BLaER1 treated with 17β-estradiol and CSF1 and Interleukin-3, amounts not matched to agents 10 nM and 100 nM (cell line): ENCODE measurements around the gene TET3.

ENCODE experiments used
- H3K27ac ChIP-seq, 11 experiments: shearing (Covaris generic); formaldehyde crosslinking; 2 replicates each; pipeline ENCODE4 v1.8.1; 2022
- H3K27me3 ChIP-seq, 11 experiments: shearing (Covaris generic); formaldehyde crosslinking; 2 replicates each; pipeline ENCODE4 v1.8.1; 2022
- H3K36me3 ChIP-seq, 11 experiments: shearing (Covaris generic); formaldehyde crosslinking; 2 replicates each; pipeline ENCODE4 v1.8.1; 2022
- H3K4me1 ChIP-seq, 10 experiments: shearing (Covaris generic); formaldehyde crosslinking; 2 replicates each; pipeline ENCODE4 v1.8.1; 2022
- H3K4me2 ChIP-seq, 11 experiments: shearing (Covaris generic); formaldehyde crosslinking; 2 replicates each; pipeline ENCODE4 v1.8.1; 2022
- H3K4me3 ChIP-seq, 10 experiments: shearing (Covaris generic); formaldehyde crosslinking; 2 replicates each; pipeline ENCODE4 v1.8.1; 2022
- H3K9ac ChIP-seq, 11 experiments: shearing (Covaris generic); formaldehyde crosslinking; 2 replicates each; pipeline ENCODE4 v1.8.1; 2022
- H3K9me3 ChIP-seq, 11 experiments: shearing (Covaris generic); formaldehyde crosslinking; replicated peaks in 1 of 11; 2 replicates each; pipeline ENCODE4 v1.8.1; 2022
- H4K20me1 ChIP-seq, 11 experiments: shearing (Covaris generic); formaldehyde crosslinking; 2 replicates each; pipeline ENCODE4 v1.8.1; 2022
- Cebpa-rat ChIP-seq, 11 experiments: shearing (Covaris generic); IDR thresholded peaks; 2 replicates each; pipeline ENCODE4 v1.8.1; 2022

TET3 gene

DNA sequence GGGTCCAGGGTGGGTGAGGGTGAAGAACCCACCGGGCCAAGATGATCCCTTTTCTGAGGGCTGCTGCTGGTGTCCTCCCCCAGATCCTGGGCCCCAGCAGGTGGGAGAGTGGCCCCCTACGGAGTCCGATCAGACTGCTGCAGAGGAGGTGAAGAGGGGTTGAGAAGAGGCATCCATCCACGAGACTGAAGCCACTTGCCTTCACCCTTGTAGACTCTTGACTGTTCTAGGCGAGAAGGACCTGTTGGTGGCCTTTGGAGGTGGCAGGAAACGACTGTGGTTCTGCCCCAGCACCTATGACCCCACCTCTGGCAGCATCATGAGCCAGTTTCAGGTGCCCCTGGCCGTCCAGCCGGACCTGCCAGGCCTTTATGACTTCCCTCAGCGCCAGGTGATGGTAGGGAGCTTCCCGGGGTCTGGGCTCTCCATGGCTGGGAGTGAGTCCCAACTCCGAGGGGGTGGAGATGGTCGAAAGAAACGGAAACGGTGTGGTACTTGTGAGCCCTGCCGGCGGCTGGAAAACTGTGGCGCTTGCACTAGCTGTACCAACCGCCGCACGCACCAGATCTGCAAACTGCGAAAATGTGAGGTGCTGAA, 1.5 kb downstream of the TET3 start:
- no peak for TF ChIP-seq Cebpa-rat (IDR thresholded peaks at IDR 0.05)
- peak overlapping the region; percentile 93 to 99 (median 98); a peak in 21 of 22 replicates for H3K27ac ChIP-seq
- H3K9ac ChIP-seq = peak overlapping the region; percentile 92 to 99 (median 97)
- H3K36me3 ChIP-seq = peaks cover 48 to 54% (median 52%) of the 10 kb centered on the region in 11 experiments
- no peaks in the 10 kb centered on the region for H3K9me3 ChIP-seq
- H3K4me1 ChIP-seq = peaks cover 66 to 85% (median 80%) of the 10 kb centered on the region in 10 experiments
- peak overlapping the region; percentile 90 to 100 (median 98) for H3K4me2 ChIP-seq
- no peaks in the 10 kb centered on the region for H3K27me3 ChIP-seq
- peak overlapping the region; percentile 71 to 83 (median 76) for H3K4me3 ChIP-seq
- peaks cover 50 to 61% (median 53%) of the 10 kb centered on the region in 11 experiments for H4K20me1 ChIP-seq

DNA sequence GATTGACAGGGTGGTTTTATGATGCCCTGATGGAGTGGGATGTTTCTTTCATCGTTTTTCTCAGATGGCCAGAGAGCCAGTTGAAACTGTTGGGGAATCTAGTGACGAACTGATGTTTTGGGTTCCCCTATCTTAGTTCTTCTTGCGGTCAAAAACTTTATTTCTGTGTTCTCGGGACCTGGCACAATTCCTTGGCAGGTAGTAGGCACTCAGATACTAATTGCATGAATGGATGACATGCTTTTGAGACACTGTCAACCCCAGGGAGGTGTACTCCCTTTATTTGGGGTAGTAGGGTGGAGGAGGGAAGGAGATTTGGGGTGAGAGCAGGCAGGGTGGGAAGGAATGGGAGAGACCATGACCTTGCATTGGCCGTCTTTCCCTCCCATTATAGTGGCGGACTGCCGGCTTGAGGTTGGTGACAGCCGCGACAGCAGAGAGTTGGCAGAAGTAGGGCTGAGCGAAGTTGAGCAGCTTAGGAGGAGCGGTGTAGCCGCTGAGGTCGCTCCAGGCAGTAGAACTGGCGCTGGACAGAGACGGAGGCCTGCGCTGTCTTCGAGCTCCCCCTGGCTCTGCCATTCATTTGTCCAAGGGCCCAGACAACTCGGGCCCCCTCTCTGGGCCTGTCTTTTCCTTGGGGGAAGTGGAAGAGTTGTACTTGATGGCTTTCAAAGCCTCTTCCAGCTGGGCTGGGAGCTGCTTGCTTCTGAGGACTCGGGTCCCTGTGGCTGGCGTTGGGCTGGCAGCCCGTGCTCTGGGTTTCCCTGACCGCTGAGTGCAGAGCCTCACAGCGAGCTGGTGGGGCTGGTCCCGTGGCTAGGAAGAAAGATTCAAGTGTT, 2.6 kb downstream of the TET3 start:
- H3K27me3 ChIP-seq = no peaks in the 10 kb centered on the region
- peaks cover 54 to 66% (median 63%) of the 10 kb centered on the region in 11 experiments for H3K36me3 ChIP-seq
- no peak for TF ChIP-seq Cebpa-rat (IDR thresholded peaks at IDR 0.05)
- no peaks in the 10 kb centered on the region for H3K9me3 ChIP-seq
- H3K27ac ChIP-seq = peak overlapping the region in 10 of 11 experiments; percentile 1 to 98 (median 16); a peak in 14 of 22 replicates
- H3K4me1 ChIP-seq = peaks cover 66 to 85% (median 80%) of the 10 kb centered on the region in 10 experiments
- peaks cover 62 to 71% (median 64%) of the 10 kb centered on the region in 11 experiments for H4K20me1 ChIP-seq
- peak overlapping the region; percentile 71 to 83 (median 76) for H3K4me3 ChIP-seq
- H3K4me2 ChIP-seq = peak overlapping the region; percentile 90 to 100 (median 98)
- peak overlapping the region; percentile 92 to 99 (median 97) for H3K9ac ChIP-seq

DNA sequence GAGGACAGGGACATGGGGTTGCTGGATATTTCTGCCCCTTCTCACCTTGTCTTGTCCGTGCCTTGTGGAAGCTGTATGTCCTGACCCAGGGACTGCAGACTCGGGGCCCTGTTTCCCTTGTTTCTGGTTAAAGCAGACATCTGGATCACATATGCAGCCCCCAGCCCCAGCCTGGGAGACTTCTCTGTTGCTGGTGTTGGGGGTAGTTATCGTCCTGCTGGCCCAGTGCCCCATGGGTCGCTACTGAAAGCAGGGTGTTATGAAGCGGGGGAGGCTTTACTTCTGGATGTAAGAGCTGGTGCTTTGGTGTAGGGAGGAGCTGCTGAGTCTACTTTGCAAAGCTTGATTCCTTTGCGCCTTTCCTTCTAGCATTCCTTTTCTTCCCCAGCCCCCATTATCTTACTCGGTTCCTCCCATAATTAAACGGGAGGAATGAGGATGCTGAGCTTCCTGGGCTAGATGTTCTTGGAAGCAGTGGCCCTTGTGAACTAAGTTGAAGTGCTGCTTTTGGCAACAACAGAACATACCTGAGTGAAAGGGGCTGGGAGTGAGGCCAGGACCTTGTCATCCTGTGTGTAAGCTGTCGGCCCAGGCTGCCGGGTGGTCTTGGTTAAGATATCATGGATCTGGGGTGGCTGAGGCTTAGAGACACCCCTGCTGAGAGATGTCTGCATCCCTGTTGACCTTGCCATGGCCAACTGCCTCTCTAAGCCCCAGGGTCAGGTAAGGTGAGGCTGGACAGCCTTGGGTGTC, 3.4 kb downstream of the TET3 start:
- no peaks in the 10 kb centered on the region for H3K27me3 ChIP-seq
- H3K4me1 ChIP-seq = peaks cover 66 to 85% (median 80%) of the 10 kb centered on the region in 10 experiments
- H3K9me3 ChIP-seq = no peaks in the 10 kb centered on the region
- peak overlapping the region; percentile 71 to 83 (median 76) for H3K4me3 ChIP-seq
- peaks cover 62 to 74% (median 71%) of the 10 kb centered on the region in 11 experiments for H3K36me3 ChIP-seq
- peak overlapping the region; percentile 90 to 100 (median 98) for H3K4me2 ChIP-seq
- H4K20me1 ChIP-seq = peaks cover 70 to 77% (median 72%) of the 10 kb centered on the region in 11 experiments
- peak overlapping the region; percentile 92 to 99 (median 97) for H3K9ac ChIP-seq
- H3K27ac ChIP-seq = peak overlapping the region in 10 of 11 experiments; percentile 1 to 98 (median 12); a peak in 10 of 22 replicates
- no peak for TF ChIP-seq Cebpa-rat (IDR thresholded peaks at IDR 0.05)

DNA sequence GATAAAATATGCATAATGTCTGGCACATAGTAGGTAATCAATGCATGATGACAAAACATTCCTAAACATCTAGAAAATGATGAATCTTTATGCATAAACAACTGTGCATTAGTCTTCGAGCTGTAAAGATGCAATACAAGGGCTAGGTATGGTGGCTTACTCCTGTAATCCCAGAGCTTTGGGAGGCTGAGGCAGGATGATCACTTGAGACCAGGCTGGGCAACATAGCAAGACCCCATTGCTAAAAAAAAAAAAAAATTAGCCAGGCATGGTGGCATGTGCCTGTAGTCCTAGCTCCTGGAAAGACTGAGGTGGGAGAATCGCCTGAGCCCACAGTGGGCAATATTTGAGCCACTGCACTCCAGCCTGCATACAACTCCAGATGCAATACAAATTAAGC, 5.3 kb downstream of the TET3 start:
- Histone ChIP-seq H3K9me3 (no peaks in the 10 kb centered on the region), H3K27ac (no peak overlapping the region), H3K36me3 (peaks cover 66 to 92% (median 85%) of the 10 kb centered on the region in 11 experiments), H3K4me3 (peak overlapping the region in 1 of 10 experiments; percentile 72; a peak in 1 of 20 replicates), H3K4me1 (peaks cover 83 to 92% (median 88%) of the 10 kb centered on the region in 10 experiments), H3K4me2 (peak overlapping the region; percentile 90 to 100 (median 98); a peak in 21 of 22 replicates), H3K9ac (no peak overlapping the region), H3K27me3 (no peaks in the 10 kb centered on the region), H4K20me1 (peaks cover 88 to 95% (median 91%) of the 10 kb centered on the region in 11 experiments)
- no peak for TF ChIP-seq Cebpa-rat (IDR thresholded peaks at IDR 0.05)

DNA sequence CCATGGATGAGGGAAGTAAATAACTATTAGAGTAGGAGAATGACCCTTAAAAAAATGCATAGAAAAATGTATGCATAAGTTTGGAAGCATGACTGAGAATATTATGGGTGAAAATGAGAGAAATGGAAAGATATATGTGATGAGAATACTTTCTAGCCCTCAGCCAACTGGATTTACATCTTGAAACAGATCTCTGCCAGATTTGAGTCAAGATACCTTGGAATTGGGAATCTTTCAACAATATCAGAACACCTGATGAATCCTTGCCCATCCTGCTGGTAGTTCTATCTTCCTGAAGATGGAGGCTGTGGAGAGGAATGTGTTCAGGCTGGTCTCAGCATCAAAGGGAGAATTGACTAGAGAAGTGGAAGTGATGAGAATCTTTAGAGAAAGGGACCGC, 5.8 kb downstream of the TET3 start:
- H3K4me1 ChIP-seq = peaks cover 88 to 97% (median 93%) of the 10 kb centered on the region in 10 experiments
- H4K20me1 ChIP-seq = peaks cover 94 to 100% (median 96%) of the 10 kb centered on the region in 11 experiments
- H3K27ac ChIP-seq = no peak overlapping the region
- no peak overlapping the region; a peak in 1 of 20 replicates for H3K4me3 ChIP-seq
- peak overlapping the region; percentile 90 to 100 (median 98); a peak in 15 of 22 replicates for H3K4me2 ChIP-seq
- no peak for TF ChIP-seq Cebpa-rat (IDR thresholded peaks at IDR 0.05)
- H3K9ac ChIP-seq = no peak overlapping the region
- no peaks in the 10 kb centered on the region for H3K27me3 ChIP-seq
- H3K9me3 ChIP-seq = no peaks in the 10 kb centered on the region
- H3K36me3 ChIP-seq = peaks cover 66 to 98% (median 91%) of the 10 kb centered on the region in 11 experiments

DNA sequence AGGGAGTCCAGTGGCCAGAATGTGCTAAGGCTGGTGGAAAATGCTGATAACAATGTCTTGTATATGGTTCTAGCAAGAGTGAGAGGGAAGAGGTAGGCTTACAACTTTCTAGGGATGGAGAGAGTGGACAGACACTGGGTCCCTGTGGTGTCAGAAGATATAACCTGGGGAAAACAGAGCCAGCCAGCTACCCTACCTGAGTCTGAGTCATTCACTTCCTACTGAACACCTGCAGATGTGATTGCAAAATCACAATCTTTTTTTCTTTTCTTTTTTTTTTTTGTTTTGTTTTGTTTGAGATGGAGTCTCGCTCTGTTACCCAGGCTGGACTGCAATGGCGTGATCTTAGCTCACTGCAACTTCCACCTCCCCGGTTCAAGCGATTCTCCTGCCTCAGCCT, 7.3 kb downstream of the TET3 start:
- H3K4me3 ChIP-seq = no peak overlapping the region
- no peaks in the 10 kb centered on the region for H3K27me3 ChIP-seq
- H3K36me3 ChIP-seq = peaks cover 55 to 100% (median 93%) of the 10 kb centered on the region in 11 experiments
- peaks cover 90 to 100% (median 95%) of the 10 kb centered on the region in 10 experiments for H3K4me1 ChIP-seq
- H3K9ac ChIP-seq = no peak overlapping the region
- no peaks in the 10 kb centered on the region for H3K9me3 ChIP-seq
- no peak overlapping the region for H3K27ac ChIP-seq
- no peak for TF ChIP-seq Cebpa-rat (IDR thresholded peaks at IDR 0.05)
- H4K20me1 ChIP-seq = peaks cover 100% of the 10 kb centered on the region in 11 experiments
- H3K4me2 ChIP-seq = peak overlapping the region; percentile 0 to 100 (median 56); a peak in 18 of 22 replicates

DNA sequence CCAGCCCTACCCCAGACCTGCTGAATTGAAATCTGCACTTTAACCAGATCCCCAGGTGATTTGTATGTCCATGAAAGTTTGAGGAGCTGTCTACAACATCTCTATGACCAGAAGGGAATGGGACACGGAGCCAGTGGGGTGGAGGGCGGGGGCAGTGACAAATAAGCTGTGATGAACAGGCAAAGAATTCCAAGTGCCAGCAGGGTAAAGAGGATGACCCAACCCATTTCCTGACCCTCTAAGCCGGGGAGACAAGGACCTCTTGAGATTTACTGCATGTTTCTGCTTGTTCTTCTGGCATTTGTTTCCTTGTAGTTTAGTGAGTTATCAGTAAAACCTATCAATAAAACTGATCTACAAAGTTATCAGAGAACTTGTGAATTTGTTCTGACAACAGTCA, 8.7 kb downstream of the TET3 start:
- peak overlapping the region; percentile 25 to 100 (median 64) for H3K4me2 ChIP-seq
- no peak overlapping the region for H3K27ac ChIP-seq
- H3K36me3 ChIP-seq = peaks cover 52 to 99% (median 92%) of the 10 kb centered on the region in 11 experiments
- TF ChIP-seq Cebpa-rat (IDR thresholded peaks at IDR 0.05) = no peak
- H3K27me3 ChIP-seq = no peaks in the 10 kb centered on the region
- H3K4me1 ChIP-seq = peaks cover 90 to 100% (median 97%) of the 10 kb centered on the region in 10 experiments
- H3K9me3 ChIP-seq = no peaks in the 10 kb centered on the region
- H3K9ac ChIP-seq = peak overlapping the region in 2 of 11 experiments; percentile 12 to 28; a peak in 1 of 22 replicates
- no peak overlapping the region; a peak in 1 of 20 replicates for H3K4me3 ChIP-seq
- H4K20me1 ChIP-seq = peaks cover 100% of the 10 kb centered on the region in 11 experiments

DNA sequence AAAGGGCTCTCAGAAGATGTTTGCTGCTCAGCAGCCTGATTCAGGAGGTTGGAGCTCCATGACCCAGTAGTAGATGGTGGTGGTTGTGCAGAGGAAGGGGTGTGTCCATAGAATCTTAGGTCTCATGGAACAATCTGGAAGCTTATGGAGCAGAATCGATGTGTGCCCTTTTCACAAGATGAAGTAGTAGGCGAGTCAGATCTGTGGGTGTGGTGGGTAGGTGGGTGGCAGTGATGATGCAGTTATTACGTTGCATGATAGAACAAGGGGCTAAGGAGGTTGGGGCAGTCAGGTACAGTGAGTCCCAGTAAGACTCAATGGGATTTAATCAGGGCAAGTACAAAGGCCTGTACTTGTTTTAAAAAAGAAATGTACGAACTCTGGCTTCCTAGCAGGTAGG, 9.1 kb downstream of the TET3 start:
- no peaks in the 10 kb centered on the region for H3K9me3 ChIP-seq
- H3K27me3 ChIP-seq = no peaks in the 10 kb centered on the region
- peaks cover 90 to 100% (median 97%) of the 10 kb centered on the region in 10 experiments for H3K4me1 ChIP-seq
- H3K9ac ChIP-seq = peak overlapping the region in 1 of 11 experiments; percentile 28; a peak in 1 of 22 replicates
- no peak overlapping the region for H3K27ac ChIP-seq
- H4K20me1 ChIP-seq = peaks cover 100% of the 10 kb centered on the region in 11 experiments
- H3K4me3 ChIP-seq = no peak overlapping the region
- peak overlapping the region; percentile 25 to 100 (median 64); a peak in 21 of 22 replicates for H3K4me2 ChIP-seq
- TF ChIP-seq Cebpa-rat (IDR thresholded peaks at IDR 0.05) = no peak
- H3K36me3 ChIP-seq = peaks cover 52 to 99% (median 93%) of the 10 kb centered on the region in 11 experiments
